Immature natural killer cell (primary cell): Measurements from ENCODE around the gene IGF2BP3. TPM values are rescaled to one million over a fixed set of nuclear protein-coding genes. Genes with fewer than 3 reads are reported as not detected.
A peak's percentile ranks its signal among the peaks of the same experiment; 100 is the strongest.
"Not testable (repeated sequence)": the region's sequence is repeated elsewhere in the genome, so short reads cannot be mapped to it uniquely, and the experiment has no call there.

Source experiments
- DNase-seq, 3 donors: peaks; one replicate each; pipeline ENCODE4 v3.0.0; 2022; ENCODE audit warnings: mixed read lengths in 1 of 3
- H3K27ac Mint-ChIP-seq, 6 donors: one replicate each; pipeline ENCODE4 v1.8.0; 2020; ENCODE audit warnings: mixed read lengths in 6 of 6, mild to moderate bottlenecking in 5 of 6, inconsistent platforms in 4 of 6, moderate library complexity in 3 of 6
- H3K27me3 Mint-ChIP-seq, 3 donors: one replicate each; pipeline ENCODE4 v1.8.0; 2020 to 2021; ENCODE audit warnings: low read depth in 3 of 3, mild to moderate bottlenecking in 3 of 3, mixed read lengths in 3 of 3, moderate library complexity in 3 of 3, inconsistent platforms in 1 of 3
- H3K36me3 Mint-ChIP-seq, 3 donors: one replicate each; pipeline ENCODE4 v1.8.0; 2020; ENCODE audit warnings: mixed read lengths in 3 of 3, inconsistent platforms in 2 of 3, mild to moderate bottlenecking in 2 of 3
- H3K4me1 Mint-ChIP-seq, 2 donors: one replicate each; pipeline ENCODE4 v1.8.0; 2020; ENCODE audit warnings: inconsistent platforms in 2 of 2, mild to moderate bottlenecking in 2 of 2, mixed read lengths in 2 of 2, moderate library complexity in 1 of 2
- H3K4me3 Mint-ChIP-seq, 5 donors: one replicate each; pipeline ENCODE4 v1.8.0; 2020; ENCODE audit warnings: mild to moderate bottlenecking in 5 of 5, mixed read lengths in 5 of 5, inconsistent platforms in 3 of 5, moderate library complexity in 3 of 5
- H3K9me3 Mint-ChIP-seq, 6 donors: one replicate each; pipeline ENCODE4 v1.8.0; 2020; ENCODE audit warnings: mild to moderate bottlenecking in 6 of 6, mixed read lengths in 6 of 6, inconsistent platforms in 4 of 6, moderate library complexity in 3 of 6
- polyA plus RNA-seq, 3 donors: library from polyadenylated mRNA; unstranded; fragments of 300-500 nt; fragmentation: Illumina TruSeq; gene quantifications; one replicate each; pipeline ENCODE4 v1.2.3, GENCODE V29; 2021

Gene IGF2BP3
- under 1 TPM in 1 of 3 donors, not detected in 2; 0.76 TPM for polyA plus RNA-seq

- peaks cover 55 to 69% (median 62%) of the 10 kb centered on the region in 3 donors for H3K27me3 Mint-ChIP-seq
- H3K36me3 Mint-ChIP-seq, result peaks cover 0 to 4% (median 0%) of the 10 kb centered on the region in 3 donors
- peaks cover 0 to 10% (median 3%) of the 10 kb centered on the region in 6 donors for H3K9me3 Mint-ChIP-seq
- peak in 1 of 3 donors; percentile 41 for DNase-seq
- H3K4me1 Mint-ChIP-seq, result peaks cover 34 to 56% of the 10 kb centered on the region in 2 donors
- H3K27ac Mint-ChIP-seq, result peak within 1 kb of the TSS in 2 of 6 donors; percentile 38 to 44
- H3K4me3 Mint-ChIP-seq, result peak within 1 kb of the TSS; percentile 71 to 84 (median 77)
These were observed at the start of gene IGF2BP3 for GRCh38 chr7:23470330-23471105. TSS of gene IGF2BP3 (minus strand) at chr7:23470491. CDS start at chr7:23470110, 381 bp downstream.

GRCh38 chr7:23514755-23515154, 44.5 kb upstream of the IGF2BP3 start:
- peaks cover 33 to 62% (median 37%) of the 10 kb centered on the region in 3 donors for H3K36me3 Mint-ChIP-seq
- H3K4me1 Mint-ChIP-seq, result peaks cover 20 to 26% of the 10 kb centered on the region in 2 donors
- peaks cover 3 to 16% (median 4%) of the 10 kb centered on the region in 3 donors for H3K27me3 Mint-ChIP-seq
- peak overlapping the region in 5 of 6 donors; percentile 39 to 71 (median 53) for H3K27ac Mint-ChIP-seq
- H3K4me3 Mint-ChIP-seq, result no peak overlapping the region
- no peak for DNase-seq
- no peaks in the 10 kb centered on the region for H3K9me3 Mint-ChIP-seq

GRCh38 chr7:23513746-23514145, 43.5 kb upstream of the IGF2BP3 start:
- not testable (repeated sequence) for DNase-seq, H3K4me3 Mint-ChIP-seq, H3K9me3 Mint-ChIP-seq
- Mint-ChIP-seq H3K4me1 (peaks cover 20 to 33% of the 10 kb centered on the region in 2 donors), H3K36me3 (peaks cover 38 to 59% (median 39%) of the 10 kb centered on the region in 3 donors), H3K27me3 (peaks cover 3 to 16% (median 4%) of the 10 kb centered on the region in 3 donors), H3K27ac (peak overlapping the region in 1 of 6 donors; percentile 15)

- DNase-seq, result no peak
- Mint-ChIP-seq H3K36me3 (no peaks in the 10 kb centered on the region), H3K4me1 (peaks cover 10 to 14% of the 10 kb centered on the region in 2 donors), H3K27ac (no peak overlapping the region), H3K27me3 (peaks cover 0 to 4% (median 2%) of the 10 kb centered on the region in 3 donors), H3K4me3 (no peak overlapping the region), H3K9me3 (no peaks in the 10 kb centered on the region)
These were observed 23.7 kb upstream of the IGF2BP3 start for GRCh38 chr7:23494009-23494408.

- Mint-ChIP-seq H3K4me1 (peaks cover 10 to 14% of the 10 kb centered on the region in 2 donors), H3K27me3 (peaks cover 0 to 4% (median 2%) of the 10 kb centered on the region in 3 donors), H3K4me3 (peak overlapping the region; percentile 85 to 90 (median 89)), H3K9me3 (no peaks in the 10 kb centered on the region), H3K27ac (peak overlapping the region in 2 of 6 donors; percentile 82 to 90), H3K36me3 (no peaks in the 10 kb centered on the region)
- no peak for DNase-seq
These were observed 21.2 kb upstream of the IGF2BP3 start for GRCh38 chr7:23491502-23491901.

- peak; percentile 55 to 60 (median 59) for DNase-seq
- Mint-ChIP-seq H3K27ac (peak overlapping the region; percentile 80 to 90 (median 84)), H3K4me1 (peaks cover 10 to 14% of the 10 kb centered on the region in 2 donors), H3K27me3 (peaks cover 0 to 6% (median 2%) of the 10 kb centered on the region in 3 donors), H3K4me3 (peak overlapping the region; percentile 85 to 90 (median 89)), H3K36me3 (no peaks in the 10 kb centered on the region), H3K9me3 (no peaks in the 10 kb centered on the region)
These were observed 20.3 kb upstream of the IGF2BP3 start for GRCh38 chr7:23490357-23491135.

GRCh38 chr7:23488714-23489113, 18.4 kb upstream of the IGF2BP3 start:
- not testable (repeated sequence) for H3K36me3 Mint-ChIP-seq, DNase-seq, H3K4me3 Mint-ChIP-seq, H3K27ac Mint-ChIP-seq, H3K9me3 Mint-ChIP-seq, H3K27me3 Mint-ChIP-seq
- H3K4me1 Mint-ChIP-seq, result peaks cover 10 to 14% of the 10 kb centered on the region in 2 donors

- H3K36me3 Mint-ChIP-seq, result peaks cover 0 to 4% (median 0%) of the 10 kb centered on the region in 3 donors
- no peak overlapping the region for H3K4me3 Mint-ChIP-seq
- no peak overlapping the region for H3K27ac Mint-ChIP-seq
- peaks cover 4 to 6% (median 4%) of the 10 kb centered on the region in 3 donors for H3K27me3 Mint-ChIP-seq
- no peak for DNase-seq
- H3K9me3 Mint-ChIP-seq, result no peaks in the 10 kb centered on the region
- peaks cover 10 to 14% of the 10 kb centered on the region in 2 donors for H3K4me1 Mint-ChIP-seq
These were observed 17.4 kb upstream of the IGF2BP3 start for GRCh38 chr7:23487670-23488069.

GRCh38 chr7:23486002-23486773, 15.9 kb upstream of the IGF2BP3 start:
- no peak overlapping the region for H3K4me3 Mint-ChIP-seq
- no peak for DNase-seq
- no peaks in the 10 kb centered on the region for H3K9me3 Mint-ChIP-seq
- H3K36me3 Mint-ChIP-seq, result peaks cover 0 to 4% (median 4%) of the 10 kb centered on the region in 3 donors
- H3K4me1 Mint-ChIP-seq, result peaks cover 9 to 12% of the 10 kb centered on the region in 2 donors
- no peak overlapping the region for H3K27ac Mint-ChIP-seq
- H3K27me3 Mint-ChIP-seq, result peaks cover 4 to 7% (median 5%) of the 10 kb centered on the region in 3 donors

- no peaks in the 10 kb centered on the region for H3K9me3 Mint-ChIP-seq
- peaks cover 0 to 10% (median 4%) of the 10 kb centered on the region in 3 donors for H3K36me3 Mint-ChIP-seq
- no peak for DNase-seq
- no peak overlapping the region for H3K4me3 Mint-ChIP-seq
- no peaks in the 10 kb centered on the region for H3K4me1 Mint-ChIP-seq
- no peak overlapping the region for H3K27ac Mint-ChIP-seq
- H3K27me3 Mint-ChIP-seq, result peaks cover 5 to 16% (median 11%) of the 10 kb centered on the region in 3 donors
These were observed 12.4 kb upstream of the IGF2BP3 start for GRCh38 chr7:23482686-23483085.

GRCh38 chr7:23477962-23478866, 7.9 kb upstream of the IGF2BP3 start:
- Mint-ChIP-seq H3K4me3 (no peak overlapping the region), H3K4me1 (peaks cover 8 to 15% of the 10 kb centered on the region in 2 donors), H3K36me3 (peaks cover 0 to 10% (median 4%) of the 10 kb centered on the region in 3 donors), H3K27me3 (peaks cover 21 to 39% (median 38%) of the 10 kb centered on the region in 3 donors), H3K27ac (no peak overlapping the region), H3K9me3 (peaks cover 0 to 10% (median under 1%) of the 10 kb centered on the region in 6 donors)
- no peak for DNase-seq

- H3K4me1 Mint-ChIP-seq, result peaks cover 8 to 21% of the 10 kb centered on the region in 2 donors
- no peak overlapping the region for H3K27ac Mint-ChIP-seq
- H3K36me3 Mint-ChIP-seq, result peaks cover 0 to 10% (median 4%) of the 10 kb centered on the region in 3 donors
- H3K9me3 Mint-ChIP-seq, result peaks cover 0 to 10% (median 3%) of the 10 kb centered on the region in 6 donors
- peaks cover 26 to 48% (median 47%) of the 10 kb centered on the region in 3 donors for H3K27me3 Mint-ChIP-seq
- H3K4me3 Mint-ChIP-seq, result no peak overlapping the region
- no peak for DNase-seq
These were observed 6.8 kb upstream of the IGF2BP3 start for GRCh38 chr7:23477157-23477499.
